Naive thymus-derived CD4-positive, alpha-beta T cell (primary cell): Measurements from ENCODE around the gene RAB11A. TPM values are rescaled to one million over a fixed set of nuclear protein-coding genes. Genes with fewer than 3 reads are reported as not detected.

Source experiments
- ATAC-seq: fragments of 150-1000 bp; cut with Tn5 transposase; 2 replicates; pipeline ENCODE4 v1.10.0; 2021; ENCODE audit warnings: mild to moderate bottlenecking, moderate library complexity
- CTCF ChIA-PET: fragments of 350-600 bp; sonication (Branson Sonifier 250); formaldehyde crosslinking; loops from one replicate; lab custom pipeline; 2021; ENCODE audit warnings: antibody characterized with exemption; lab: Charles Lee
- POLR2A ChIA-PET: fragments of 350-600 bp; sonication (Branson Sonifier 250); formaldehyde crosslinking; loops from one replicate; lab custom pipeline; 2021; ENCODE audit warnings: antibody characterized with exemption, inconsistent platforms; lab: Charles Lee
- DNase-seq, 9 donors: peaks; one replicate each; pipeline versions ENCODE4 v3.0.0 to v3.0.0-alpha.2; 2020 to 2022; ENCODE audit warnings: mixed read lengths in 1 of 9
- H3K27ac ChIP-seq: one replicate; pipeline ENCODE4 v1.7.0; 2013; ENCODE audit warnings: mild to moderate bottlenecking, low read depth, low read length, moderate library complexity
- H3K27me3 ChIP-seq, 2 donors: one replicate each; pipeline ENCODE4 v1.7.0; 2013; ENCODE audit warnings: low read length in 2 of 2, mild to moderate bottlenecking in 2 of 2, moderate library complexity in 2 of 2; ENCODE audit not compliant: control insufficient read depth in 2 of 2, insufficient read depth in 2 of 2
- H3K36me3 ChIP-seq, 3 experiments: 1 replicate in 2 of 3; 2 replicates in 1 of 3; pipeline ENCODE4 v1.7.0; 2013; ENCODE audit warnings: low read length in 3 of 3, mild to moderate bottlenecking in 3 of 3, moderate library complexity in 1 of 3; ENCODE audit not compliant: insufficient read depth in 3 of 3, control insufficient read depth in 2 of 3
- H3K4me1 ChIP-seq, 2 donors: one replicate each; pipeline ENCODE4 v1.7.0; 2013; ENCODE audit warnings: low read length in 2 of 2, mild to moderate bottlenecking in 2 of 2, moderate library complexity in 1 of 2; ENCODE audit not compliant: control insufficient read depth in 2 of 2, insufficient read depth in 2 of 2
- H3K4me3 ChIP-seq: 2 replicates; pipeline ENCODE4 v1.7.0; 2013; ENCODE audit warnings: mild to moderate bottlenecking, low read length
- H3K9me3 ChIP-seq, 3 experiments: 1 replicate in 2 of 3; 2 replicates in 1 of 3; pipeline ENCODE4 v1.7.0; 2013; ENCODE audit warnings: low read length in 3 of 3; ENCODE audit not compliant: control insufficient read depth in 2 of 3
- H3K27ac Mint-ChIP-seq, 9 donors: one replicate each; pipeline ENCODE4 v1.8.0; 2020 to 2022; ENCODE audit warnings: mixed read lengths in 9 of 9, mild to moderate bottlenecking in 8 of 9, moderate library complexity in 5 of 9, inconsistent platforms in 2 of 9
- H3K27me3 Mint-ChIP-seq, 5 donors: one replicate each; pipeline ENCODE4 v1.8.0; 2021 to 2022; ENCODE audit warnings: mixed read lengths in 5 of 5, mild to moderate bottlenecking in 1 of 5
- H3K36me3 Mint-ChIP-seq, 5 donors: one replicate each; pipeline ENCODE4 v1.8.0; 2020 to 2022; ENCODE audit warnings: mixed read lengths in 5 of 5, mild to moderate bottlenecking in 3 of 5, inconsistent platforms in 1 of 5
- H3K4me1 Mint-ChIP-seq, 7 donors: one replicate each; pipeline ENCODE4 v1.8.0; 2020 to 2022; ENCODE audit warnings: mixed read lengths in 7 of 7, mild to moderate bottlenecking in 3 of 7, inconsistent platforms in 1 of 7
- H3K4me3 Mint-ChIP-seq, 10 donors: one replicate each; pipeline ENCODE4 v1.8.0; 2020 to 2022; ENCODE audit warnings: mild to moderate bottlenecking in 10 of 10, mixed read lengths in 10 of 10, moderate library complexity in 6 of 10, inconsistent platforms in 2 of 10
- H3K9me3 Mint-ChIP-seq, 11 donors: one replicate each; pipeline ENCODE4 v1.8.0; 2020 to 2022; ENCODE audit warnings: mixed read lengths in 11 of 11, mild to moderate bottlenecking in 4 of 11, inconsistent platforms in 1 of 11, moderate library complexity in 1 of 11
- intact Hi-C, 2 donors: fragments of 100-400 bp; cut with micrococcal nuclease; formaldehyde crosslinking; loops; one replicate each; pipeline ENCODE4 v1.15.1; 2023
- polyA plus RNA-seq, 2 donors: library from polyadenylated mRNA; unstranded; fragments of 300-500 nt; fragmentation: Illumina TruSeq; gene quantifications; one replicate each; pipeline ENCODE4 v1.2.3, GENCODE V29; 2021
- total RNA-seq, 6 experiments: library from RNA in 5 of 6; stranded (reverse) in 5 of 6; gene quantifications; 1 replicate in 5 of 6; 2 replicates in 1 of 6; pipeline ENCODE4 v1.2.3 and lab custom pipeline; 2021 to 2026

RAB11A gene
- total and polyA plus RNA-seq, 7 experiments from 2014 or later: 80.9 to 224 (median 112) TPM

DNA sequence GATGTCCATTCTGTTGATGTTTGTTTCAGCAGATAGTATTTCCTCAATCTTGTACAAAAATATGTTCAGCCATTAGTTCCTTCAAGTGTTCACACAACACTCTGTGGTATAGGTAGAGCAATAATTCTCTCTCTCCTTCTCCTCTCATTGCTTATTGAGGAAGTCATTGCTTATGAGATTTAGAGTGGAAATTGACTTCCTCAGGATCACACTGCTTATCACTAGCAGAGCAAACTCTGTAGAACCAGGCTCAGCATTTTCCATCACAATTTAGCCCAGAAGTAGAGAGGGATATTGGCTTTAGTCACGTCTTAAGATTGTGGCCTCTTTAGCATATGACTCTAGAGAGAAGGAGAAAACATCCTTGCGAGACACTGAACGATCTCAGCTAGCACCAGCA, 31.2 kb downstream of the RAB11A start:
- Histone ChIP-seq H3K4me1 (no peaks in the 10 kb centered on the region), H3K27me3 (no peaks in the 10 kb centered on the region), H3K4me3 (no peak overlapping the region), H3K9me3 (no peaks in the 10 kb centered on the region), H3K27ac (no peak overlapping the region), H3K36me3 (peaks cover 0 to 62% (median 4%) of the 10 kb centered on the region in 3 experiments)
- ChIA-PET POLR2A (no interaction called here), CTCF (no interaction called here)
- no peak for DNase-seq
- H3K36me3 Mint-ChIP-seq: peaks cover 9 to 69% (median 39%) of the 10 kb centered on the region in 5 donors
- peaks cover 0 to 2% (median 0%) of the 10 kb centered on the region in 11 donors for H3K9me3 Mint-ChIP-seq
- H3K4me1 Mint-ChIP-seq: peaks cover 0 to 49% (median 4%) of the 10 kb centered on the region in 7 donors
- H3K27me3 Mint-ChIP-seq: no peaks in the 10 kb centered on the region
- intact Hi-C loops: no loop called here
- H3K27ac Mint-ChIP-seq: no peak overlapping the region
- H3K4me3 Mint-ChIP-seq: no peak overlapping the region
- no peak for ATAC-seq

GRCh38 chr15:65901336-65901735, 32.0 kb downstream of the RAB11A start:
- ChIA-PET POLR2A (interaction anchor here (0.5 to 1.4 kb wide), 2 partner anchors 20 to 603 kb away, joined by 3 to 4 read pairs; no protein-coding TSS in a partner anchor), CTCF (no interaction called here)
- H3K27ac Mint-ChIP-seq: no peak overlapping the region
- H3K27ac ChIP-seq: no peak overlapping the region
- peaks cover 0 to 66% (median 4%) of the 10 kb centered on the region in 3 experiments for H3K36me3 ChIP-seq
- DNase-seq (no peak), ATAC-seq (no peak)
- H3K4me1 Mint-ChIP-seq: peaks cover 0 to 47% (median 4%) of the 10 kb centered on the region in 7 donors
- H3K4me3 Mint-ChIP-seq: no peak overlapping the region
- H3K9me3 Mint-ChIP-seq: peaks cover 0 to 2% (median 0%) of the 10 kb centered on the region in 11 donors
- intact Hi-C loops: no loop called here
- H3K9me3 ChIP-seq: no peaks in the 10 kb centered on the region
- H3K27me3 Mint-ChIP-seq: no peaks in the 10 kb centered on the region
- peaks cover 6 to 68% (median 38%) of the 10 kb centered on the region in 5 donors for H3K36me3 Mint-ChIP-seq
- no peaks in the 10 kb centered on the region for H3K27me3 ChIP-seq
- no peaks in the 10 kb centered on the region for H3K4me1 ChIP-seq
- no peak overlapping the region for H3K4me3 ChIP-seq

DNA sequence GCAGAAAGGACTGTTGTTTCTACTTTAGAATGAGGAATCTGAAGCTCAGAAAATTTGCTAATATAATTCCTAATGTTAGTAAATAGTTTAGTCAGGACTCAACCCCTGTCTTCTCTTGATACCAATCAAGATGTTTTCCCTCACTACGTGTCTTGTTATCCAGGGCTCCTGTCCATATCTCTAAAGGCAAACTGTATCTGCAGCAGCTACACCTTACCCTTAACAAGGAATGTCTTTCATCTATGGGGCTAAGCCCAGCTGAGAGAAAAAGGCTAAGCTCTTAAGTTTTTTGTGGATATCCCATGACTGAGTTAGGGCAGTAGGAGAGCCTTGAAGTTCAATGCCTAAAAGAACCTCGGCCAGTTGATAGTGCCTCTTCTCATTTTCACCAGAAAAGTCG, 32.5 kb downstream of the RAB11A start:
- Mint-ChIP-seq H3K27ac (peak overlapping the region in 1 of 9 donors; percentile 21), H3K4me3 (peak overlapping the region in 1 of 10 donors; percentile 37), H3K27me3 (no peaks in the 10 kb centered on the region), H3K4me1 (peaks cover 0 to 46% (median 4%) of the 10 kb centered on the region in 7 donors), H3K36me3 (peaks cover 6 to 68% (median 36%) of the 10 kb centered on the region in 5 donors), H3K9me3 (peaks cover 0 to 2% (median 0%) of the 10 kb centered on the region in 11 donors)
- intact Hi-C loops: no loop called here
- no peak overlapping the region for H3K27ac ChIP-seq
- POLR2A ChIA-PET: interaction anchor here (0.5 to 1.4 kb wide), 2 partner anchors 20 to 604 kb away, joined by 3 to 4 read pairs; no protein-coding TSS in a partner anchor
- no peaks in the 10 kb centered on the region for H3K9me3 ChIP-seq
- H3K4me1 ChIP-seq: no peaks in the 10 kb centered on the region
- DNase-seq (no peak), ATAC-seq (no peak)
- no peaks in the 10 kb centered on the region for H3K27me3 ChIP-seq
- H3K36me3 ChIP-seq: peaks cover 0 to 69% (median 4%) of the 10 kb centered on the region in 3 experiments
- CTCF ChIA-PET: no interaction called here
- no peak overlapping the region for H3K4me3 ChIP-seq

DNA sequence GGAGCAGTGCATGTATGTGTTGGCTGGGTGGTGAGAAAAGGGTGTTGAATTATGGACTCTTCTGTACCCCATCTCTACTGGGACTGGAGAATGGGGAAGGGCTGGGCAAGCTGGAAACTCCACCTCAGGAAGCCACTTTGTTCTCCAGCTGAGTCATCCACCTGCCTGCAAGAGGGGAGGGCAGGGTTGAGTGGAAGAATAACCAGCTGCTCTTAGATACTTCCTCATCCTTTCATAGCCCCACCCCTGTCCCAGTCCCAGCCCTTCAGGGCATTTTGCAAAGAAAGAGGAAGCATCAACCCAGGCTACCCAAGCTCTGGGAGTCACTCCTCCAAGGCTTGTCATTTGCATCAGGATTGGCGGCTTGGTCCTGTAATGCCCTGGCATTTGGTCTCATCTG, 33.1 kb downstream of the RAB11A start:
- Mint-ChIP-seq H3K36me3 (peaks cover 10 to 69% (median 40%) of the 10 kb centered on the region in 5 donors), H3K4me1 (peaks cover 0 to 48% (median 4%) of the 10 kb centered on the region in 7 donors), H3K4me3 (peak overlapping the region in 1 of 10 donors; percentile 37), H3K9me3 (peaks cover 0 to 2% (median 0%) of the 10 kb centered on the region in 11 donors), H3K27me3 (no peaks in the 10 kb centered on the region), H3K27ac (peak overlapping the region in 1 of 9 donors; percentile 21)
- ChIA-PET CTCF (no interaction called here), POLR2A (interaction anchor here (1.4 kb wide), 1 partner anchor 605 kb away, joined by 4 read pairs; no protein-coding TSS in a partner anchor)
- peaks cover 0 to 65% (median 4%) of the 10 kb centered on the region in 3 experiments for H3K36me3 ChIP-seq
- H3K4me3 ChIP-seq: no peak overlapping the region
- H3K9me3 ChIP-seq: no peaks in the 10 kb centered on the region
- ATAC-seq (peak; percentile 97), DNase-seq (no peak)
- H3K27ac ChIP-seq: no peak overlapping the region
- intact Hi-C loops: no loop called here
- H3K27me3 ChIP-seq: no peaks in the 10 kb centered on the region
- no peaks in the 10 kb centered on the region for H3K4me1 ChIP-seq

- Mint-ChIP-seq H3K4me3 (no peak overlapping the region), H3K4me1 (peaks cover 0 to 44% (median 4%) of the 10 kb centered on the region in 7 donors), H3K27ac (no peak overlapping the region), H3K9me3 (peaks cover 0 to 2% (median 0%) of the 10 kb centered on the region in 11 donors), H3K36me3 (peaks cover 10 to 65% (median 34%) of the 10 kb centered on the region in 5 donors), H3K27me3 (no peaks in the 10 kb centered on the region)
- DNase-seq: no peak
- Histone ChIP-seq H3K36me3 (peaks cover 0 to 64% (median 4%) of the 10 kb centered on the region in 3 experiments), H3K4me1 (no peaks in the 10 kb centered on the region), H3K27me3 (no peaks in the 10 kb centered on the region), H3K4me3 (no peak overlapping the region), H3K27ac (no peak overlapping the region), H3K9me3 (no peaks in the 10 kb centered on the region)
- no peak for ATAC-seq
- CTCF ChIA-PET: no interaction called here
- intact Hi-C loops: no loop called here
- POLR2A ChIA-PET: no interaction called here
Measured at GRCh38 chr15:65903296-65904073, 34.2 kb downstream of the RAB11A start.

GRCh38 chr15:65904301-65904700, 35.0 kb downstream of the RAB11A start:
- Histone ChIP-seq H3K27me3 (no peaks in the 10 kb centered on the region), H3K36me3 (peaks cover 0 to 56% (median 4%) of the 10 kb centered on the region in 3 experiments), H3K27ac (no peak overlapping the region), H3K4me1 (no peaks in the 10 kb centered on the region), H3K9me3 (no peaks in the 10 kb centered on the region), H3K4me3 (no peak overlapping the region)
- ATAC-seq (no peak), DNase-seq (no peak)
- Mint-ChIP-seq H3K4me3 (no peak overlapping the region), H3K4me1 (peaks cover 0 to 37% (median 4%) of the 10 kb centered on the region in 7 donors), H3K27ac (no peak overlapping the region), H3K9me3 (peaks cover 0 to 2% (median 0%) of the 10 kb centered on the region in 11 donors), H3K27me3 (no peaks in the 10 kb centered on the region), H3K36me3 (peaks cover 10 to 59% (median 34%) of the 10 kb centered on the region in 5 donors)
- ChIA-PET CTCF (interaction anchor here (0.5 kb wide), 1 partner anchor 595 kb away, joined by 3 read pairs; no protein-coding TSS in a partner anchor), POLR2A (no interaction called here)
- intact Hi-C loops: no loop called here
